Measurements from ENCODE around the gene TXNDC12.

TXNDC12 gene

DNA sequence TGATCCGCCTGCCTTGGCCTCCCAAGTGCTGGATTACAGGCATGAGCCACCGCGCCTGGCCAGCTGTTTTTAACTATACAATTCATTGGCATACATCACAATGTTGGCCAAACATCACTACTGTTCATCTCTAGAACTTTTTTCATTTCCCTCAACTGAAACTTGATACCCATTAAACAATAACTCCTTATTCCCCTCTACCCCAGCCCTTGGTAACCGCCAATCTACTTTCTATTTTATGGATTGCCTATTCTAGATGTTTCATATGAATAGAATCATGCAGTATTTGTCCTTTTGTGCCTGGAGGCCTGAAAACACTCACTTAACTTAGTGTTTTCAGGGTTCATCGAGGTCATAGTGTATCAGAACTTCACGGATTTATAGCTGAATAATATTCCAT is 17.3 kb upstream of the TXNDC12 start:
- H3K4me3 ChIP-seq (ENCODE audit: low read length): no peak overlapping the region
- TF ChIP-seq, protein P1, sequence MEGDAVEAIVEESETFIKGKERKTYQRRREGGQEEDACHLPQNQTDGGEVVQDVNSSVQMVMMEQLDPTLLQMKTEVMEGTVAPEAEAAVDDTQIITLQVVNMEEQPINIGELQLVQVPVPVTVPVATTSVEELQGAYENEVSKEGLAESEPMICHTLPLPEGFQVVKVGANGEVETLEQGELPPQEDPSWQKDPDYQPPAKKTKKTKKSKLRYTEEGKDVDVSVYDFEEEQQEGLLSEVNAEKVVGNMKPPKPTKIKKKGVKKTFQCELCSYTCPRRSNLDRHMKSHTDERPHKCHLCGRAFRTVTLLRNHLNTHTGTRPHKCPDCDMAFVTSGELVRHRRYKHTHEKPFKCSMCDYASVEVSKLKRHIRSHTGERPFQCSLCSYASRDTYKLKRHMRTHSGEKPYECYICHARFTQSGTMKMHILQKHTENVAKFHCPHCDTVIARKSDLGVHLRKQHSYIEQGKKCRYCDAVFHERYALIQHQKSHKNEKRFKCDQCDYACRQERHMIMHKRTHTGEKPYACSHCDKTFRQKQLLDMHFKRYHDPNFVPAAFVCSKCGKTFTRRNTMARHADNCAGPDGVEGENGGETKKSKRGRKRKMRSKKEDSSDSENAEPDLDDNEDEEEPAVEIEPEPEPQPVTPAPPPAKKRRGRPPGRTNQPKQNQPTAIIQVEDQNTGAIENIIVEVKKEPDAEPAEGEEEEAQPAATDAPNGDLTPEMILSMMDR (IDR thresholded peaks at IDR 0.05; ENCODE audit: insufficient read depth, low read depth, low read length, missing control alignments): no peak
- DNase-seq (ENCODE audit: low read depth): no peak

DNA sequence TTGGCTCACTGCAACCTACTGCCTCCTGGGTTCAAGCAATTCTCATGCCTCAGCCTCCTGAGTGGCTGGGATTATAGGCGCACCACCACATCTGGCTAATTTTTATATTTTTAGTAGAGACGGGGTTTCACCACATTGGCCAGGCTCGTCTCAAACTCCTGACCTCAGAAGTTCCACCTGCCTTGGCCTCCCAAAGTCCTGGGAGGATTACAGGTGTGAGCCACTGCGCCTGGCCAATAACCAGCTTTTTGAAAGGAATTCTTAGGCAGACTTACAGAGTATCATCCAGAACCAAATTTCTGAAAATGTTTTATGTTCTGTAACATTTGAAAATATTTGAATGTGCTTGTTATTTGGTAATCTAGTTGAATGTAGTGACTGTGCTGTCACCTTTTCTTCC is 15.7 kb upstream of the TXNDC12 start:
- no peak for DNase-seq (ENCODE audit: low read depth)
- no peak overlapping the region for H3K4me3 ChIP-seq (ENCODE audit: low read length)
- TF ChIP-seq, protein P1 (IDR thresholded peaks at IDR 0.05; ENCODE audit: insufficient read depth, low read depth, low read length, missing control alignments): no peak

DNA sequence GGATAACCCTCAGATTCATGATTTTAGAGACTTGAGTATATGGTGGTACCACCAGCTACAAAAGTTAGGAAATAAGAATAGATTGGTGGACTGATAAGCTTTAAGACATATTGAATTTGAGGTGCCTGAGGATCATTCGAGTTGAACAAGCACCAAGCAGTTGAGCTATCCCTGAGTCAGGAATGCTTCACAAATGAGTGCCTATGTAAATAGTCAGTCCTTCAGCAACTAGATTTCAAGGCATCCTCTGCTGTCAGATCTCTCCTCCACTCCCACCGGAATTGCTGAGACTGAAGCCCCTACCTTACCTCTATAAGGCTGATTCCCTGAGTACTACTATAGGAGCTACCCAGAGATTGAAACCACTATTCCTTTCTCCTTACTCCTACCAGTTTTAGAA is 8.2 kb upstream of the TXNDC12 start:
- no peak for DNase-seq (ENCODE audit: low read depth)
- no peak overlapping the region for H3K4me3 ChIP-seq (ENCODE audit: low read length)
- TF ChIP-seq, protein P1 (IDR thresholded peaks at IDR 0.05; ENCODE audit: insufficient read depth, low read depth, low read length, missing control alignments): no peak

DNA sequence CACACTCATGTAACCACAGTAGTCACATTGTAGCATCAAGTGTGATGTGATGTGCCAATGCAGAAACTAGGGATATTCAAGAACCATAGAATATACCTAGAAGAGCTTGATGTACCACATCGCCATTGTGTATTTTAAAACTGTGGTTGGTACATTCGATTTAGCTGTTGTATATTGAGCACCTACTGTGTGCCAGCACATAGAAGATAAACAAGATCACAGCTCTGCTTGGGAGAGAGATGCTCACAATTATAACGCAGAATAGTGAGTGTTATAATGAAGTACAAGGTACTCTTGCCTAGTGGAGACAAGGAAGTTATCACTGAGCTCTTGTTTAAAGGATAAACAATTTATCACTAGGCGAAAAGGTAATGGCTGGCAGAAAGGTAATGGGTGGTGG is 5.8 kb upstream of the TXNDC12 start:
- TF ChIP-seq, protein P1 (IDR thresholded peaks at IDR 0.05; ENCODE audit: insufficient read depth, low read depth, low read length, missing control alignments): no peak
- DNase-seq (ENCODE audit: low read depth): no peak
- H3K4me3 ChIP-seq (ENCODE audit: low read length): no peak overlapping the region

DNA sequence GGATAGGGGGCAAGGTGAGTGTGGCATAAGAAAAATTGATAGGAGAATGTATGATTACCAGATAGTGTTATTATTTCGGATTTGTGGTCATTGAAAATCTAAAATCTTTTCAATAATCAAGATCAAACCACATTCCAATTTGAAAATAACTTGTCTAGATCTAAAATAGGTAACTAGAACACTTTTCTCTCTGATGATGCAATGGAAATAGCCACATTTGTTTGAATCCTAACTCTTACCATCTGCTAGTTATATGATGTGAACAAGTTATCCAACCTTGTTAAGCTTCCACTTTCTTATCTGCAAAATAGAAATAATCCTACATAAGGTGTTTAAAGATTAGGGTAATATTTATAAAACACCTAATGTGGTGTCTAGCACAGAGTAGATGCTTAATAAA is 4.9 kb upstream of the TXNDC12 start:
- DNase-seq (ENCODE audit: low read depth): no peak
- H3K4me3 ChIP-seq (ENCODE audit: low read length): no peak overlapping the region
- TF ChIP-seq, protein P1 (IDR thresholded peaks at IDR 0.05; ENCODE audit: insufficient read depth, low read depth, low read length, missing control alignments): no peak

DNA sequence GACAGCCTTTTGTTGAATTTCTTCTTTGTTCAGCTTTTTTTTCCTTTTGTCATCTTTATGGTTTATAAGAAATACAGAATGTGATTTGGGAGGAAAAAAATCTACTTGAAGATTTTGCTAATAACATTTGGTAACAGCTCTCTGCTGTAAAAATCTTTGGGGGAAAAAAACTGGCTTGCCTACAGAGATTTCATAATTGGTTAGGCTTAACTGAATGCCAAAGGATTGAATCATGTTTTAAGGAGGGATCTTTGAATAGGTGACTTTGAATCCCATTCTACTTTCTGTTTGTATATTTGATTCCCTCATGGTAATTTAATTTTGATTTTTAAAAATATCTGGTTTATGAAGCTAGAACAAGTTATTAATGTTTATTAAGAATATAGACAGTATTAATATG is 4.3 kb upstream of the TXNDC12 start:
- TF ChIP-seq, protein P1 (IDR thresholded peaks at IDR 0.05; ENCODE audit: insufficient read depth, low read depth, low read length, missing control alignments): no peak
- peak; percentile 61 for DNase-seq (ENCODE audit: low read depth)
- H3K4me3 ChIP-seq (ENCODE audit: low read length): no peak overlapping the region

DNA sequence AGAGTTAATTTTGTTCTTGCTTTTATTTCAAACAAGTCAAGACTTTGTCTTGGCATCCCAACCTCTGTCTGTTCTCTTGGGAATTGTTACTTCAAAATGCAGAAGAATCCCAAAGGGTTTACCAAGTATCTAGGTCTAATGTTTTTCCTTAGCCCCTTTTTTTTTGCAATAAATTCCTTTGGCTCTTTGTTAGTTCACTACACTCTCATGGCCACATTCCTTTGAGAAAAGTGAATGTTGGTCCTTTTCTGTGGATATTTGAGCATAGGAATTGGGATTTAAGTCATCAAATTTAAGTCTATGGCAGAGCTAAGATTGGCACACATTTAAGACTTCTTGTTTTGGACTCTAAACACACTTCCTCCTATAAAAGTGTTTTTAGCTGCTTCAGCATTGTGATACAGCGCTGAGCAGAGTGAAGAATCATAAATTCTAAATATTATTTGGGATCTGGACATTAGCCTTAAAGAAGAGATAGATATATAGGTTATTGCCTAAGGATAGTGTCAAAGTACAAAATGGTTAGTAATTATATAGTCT is 3.0 kb upstream of the TXNDC12 start:
- peak overlapping the region; percentile 87 for H3K4me3 ChIP-seq (ENCODE audit: low read length)
- TF ChIP-seq, protein P1 (IDR thresholded peaks at IDR 0.05; ENCODE audit: insufficient read depth, low read depth, low read length, missing control alignments): no peak
- DNase-seq (ENCODE audit: low read depth): no peak
